EH (cell line): Measurements from ENCODE around the gene TBC1D3.
"Not testable (repeated sequence)": the region's sequence is repeated elsewhere in the genome, so short reads cannot be mapped to it uniquely, and the experiment has no call there.

Source experiments
- DNase-seq: peaks from one replicate; pipeline ENCODE4 v3.0.0-alpha.2; 2015; ENCODE audit warnings: low read depth

Gene TBC1D3

GRCh38 chr17:38192455-38192854 is at the start of gene TBC1D3:
Gene TBC1D3, minus strand, starts transcription at chr17:38192555. Its CDS starts 1,526 bp downstream, at chr17:38191029.
- not testable (repeated sequence) for DNase-seq

DNA sequence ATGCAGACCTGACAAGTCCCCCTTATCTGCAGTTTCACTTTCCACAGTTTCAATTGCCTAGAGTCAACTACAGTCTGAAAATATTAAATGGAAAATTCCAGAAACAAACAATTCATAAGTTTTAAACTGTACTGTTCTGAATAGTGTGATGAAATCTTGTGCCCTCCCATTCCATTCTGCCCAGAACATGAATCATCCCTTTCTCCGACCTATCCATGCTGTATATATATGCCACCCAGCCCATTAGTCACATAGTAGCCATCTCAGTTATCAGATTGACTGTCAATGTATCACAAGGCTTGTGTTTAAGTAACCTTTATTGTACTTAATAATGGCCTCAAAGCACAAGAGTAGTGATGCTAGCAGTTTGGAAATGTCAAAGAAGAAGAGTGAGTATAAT is 40.4 kb upstream of the TBC1D3 start:
- DNase-seq = not testable (repeated sequence)

DNA sequence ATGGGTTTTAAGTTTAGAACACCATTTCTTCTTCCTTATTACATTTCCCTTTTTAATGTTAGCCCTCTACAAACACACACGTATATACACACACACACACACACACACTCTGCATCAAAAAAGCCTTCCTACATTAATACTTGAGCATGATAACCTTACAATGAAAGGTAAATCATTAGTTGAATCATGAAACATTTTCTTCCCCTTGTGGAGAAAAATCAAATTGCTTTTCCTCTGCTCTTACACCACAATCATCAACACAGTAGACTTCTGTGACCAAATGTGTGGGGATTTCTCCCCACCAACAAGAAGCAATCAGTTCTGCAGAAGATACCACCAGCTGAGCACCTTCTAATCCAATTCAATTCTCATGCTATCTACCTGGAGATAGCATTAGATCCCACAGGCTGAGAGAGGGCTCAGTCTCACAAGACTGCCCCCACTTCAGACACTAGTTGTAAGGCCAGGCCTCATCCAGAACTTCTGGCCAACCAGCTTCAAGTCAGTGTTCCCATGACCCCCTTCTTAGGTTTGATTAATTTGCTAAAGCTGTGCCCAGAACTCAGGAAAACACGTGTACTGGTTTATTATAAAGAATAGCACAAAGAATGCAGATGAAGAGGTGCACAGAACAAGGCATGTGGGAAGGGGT is 33.6 kb upstream of the TBC1D3 start:
- not testable (repeated sequence) for DNase-seq

- not testable (repeated sequence) for DNase-seq
These were observed 28.5 kb upstream of the TBC1D3 start for GRCh38 chr17:38220867-38221266.

GRCh38 chr17:38200271-38200670 is 7.9 kb upstream of the TBC1D3 start:
- not testable (repeated sequence) for DNase-seq

- not testable (repeated sequence) for DNase-seq
These were observed 57.5 kb downstream of the TBC1D3 start for GRCh38 chr17:38134860-38135259.
